IPS-NIHi7 (cell line): ENCODE measurements around the gene PTGS1.
"Not testable (repeated sequence)": the region's sequence is repeated elsewhere in the genome, so short reads cannot be mapped to it uniquely, and the experiment has no call there.

Experiments
- DNase-seq: peaks from one replicate; pipeline ENCODE4 v3.0.0; 2012; ENCODE audit warnings: mixed read lengths; ENCODE audit errors: extremely low spot score

PTGS1 gene

GRCh38 chr9:122347348-122348287 is 23.2 kb upstream of the PTGS1 start:
- DNase-seq = no peak

- no peak for DNase-seq
Observed at GRCh38 chr9:122348288-122348777, 22.5 kb upstream of the PTGS1 start.

- no peak for DNase-seq
Observed at GRCh38 chr9:122348791-122349190, 22.0 kb upstream of the PTGS1 start.

GRCh38 chr9:122349201-122349600 is 21.6 kb upstream of the PTGS1 start:
- DNase-seq = no peak

- DNase-seq = peak; percentile 86
Observed at GRCh38 chr9:122350577-122351355, 20.1 kb upstream of the PTGS1 start.

- DNase-seq = no peak
Observed at GRCh38 chr9:122354536-122355199, 16.2 kb upstream of the PTGS1 start.

GRCh38 chr9:122355336-122355875 is 15.4 kb upstream of the PTGS1 start:
- DNase-seq = no peak

- DNase-seq = peak; percentile 71
Observed at GRCh38 chr9:122356627-122357026, 14.2 kb upstream of the PTGS1 start.

GRCh38 chr9:122360891-122361290 is 9.9 kb upstream of the PTGS1 start:
- no peak for DNase-seq

GRCh38 chr9:122363131-122363530 is 7.7 kb upstream of the PTGS1 start:
- not testable (repeated sequence) for DNase-seq

- DNase-seq = no peak
Observed at GRCh38 chr9:122364117-122364782, 6.6 kb upstream of the PTGS1 start.

GRCh38 chr9:122364783-122365150 is 6.1 kb upstream of the PTGS1 start:
- DNase-seq = no peak

- no peak for DNase-seq
Observed at GRCh38 chr9:122366074-122366660, 4.7 kb upstream of the PTGS1 start.

GRCh38 chr9:122367065-122367464 is 3.8 kb upstream of the PTGS1 start:
- no peak for DNase-seq

GRCh38 chr9:122367774-122368460 is 2.9 kb upstream of the PTGS1 start:
- no peak for DNase-seq

- no peak for DNase-seq
Observed at GRCh38 chr9:122368642-122369041, 2.2 kb upstream of the PTGS1 start.

GRCh38 chr9:122370303-122370702 is 521 bp upstream of the PTGS1 start:
- no peak for DNase-seq

- DNase-seq = no peak
Observed at GRCh38 chr9:122371846-122372245, 1.0 kb downstream of the PTGS1 start.

- no peak for DNase-seq
Observed at GRCh38 chr9:122372856-122373845, 2.3 kb downstream of the PTGS1 start.
